SU-DHL-6 (cell line): ENCODE data around the gene FKBP1A.

Experiments
- H2AFZ ChIP-seq: fragments of 200-600 bp; sonication (generic); 2 replicates; pipeline ENCODE4 v1.6.1; 2014; ENCODE audit warnings: low read depth, mild to moderate bottlenecking, moderate library complexity, mixed read lengths, antibody characterized with exemption, low read length; ENCODE audit not compliant: severe bottlenecking
- H3F3A ChIP-seq: fragments of 200-600 bp; shearing (Covaris generic); 2 replicates; pipeline ENCODE4 v1.6.0; 2016; ENCODE audit warnings: antibody characterized with exemption, mild to moderate bottlenecking; ENCODE audit not compliant: insufficient read depth
- H3K27ac ChIP-seq: fragments of 200-600 bp; sonication (generic); 2 replicates; pipeline ENCODE4 v1.5.1; 2016; ENCODE audit warnings: low read depth, mild to moderate bottlenecking, low read length, moderate library complexity, mixed read lengths
- H3K27me3 ChIP-seq: fragments of 200-600 bp; sonication (generic), shearing (Covaris generic); 2 replicates; pipeline ENCODE4 v1.6.0; 2014; ENCODE audit warnings: mild to moderate bottlenecking, low read length
- H3K36me3 ChIP-seq: fragments of 200-600 bp; sonication (generic); 2 replicates; pipeline ENCODE4 v1.6.1; 2014; ENCODE audit warnings: mild to moderate bottlenecking, low read length, mixed read lengths
- H3K4me2 ChIP-seq: fragments of 300-600, 200-600 bp; shearing (Covaris generic), sonication (generic); 2 replicates; pipeline ENCODE4 v1.6.0; 2014; ENCODE audit warnings: low read length, low read depth, mild to moderate bottlenecking; ENCODE audit not compliant: poor library complexity, severe bottlenecking
- H3K4me3 ChIP-seq: fragments of 200-600 bp; sonication (generic); 2 replicates; pipeline ENCODE4 v1.5.1; 2014; ENCODE audit warnings: antibody characterized with exemption, low read length, mild to moderate bottlenecking, mixed read lengths; ENCODE audit not compliant: insufficient read depth, poor library complexity, severe bottlenecking
- H3K79me2 ChIP-seq: fragments of 200-600 bp; sonication (generic); 2 replicates; pipeline ENCODE4 v1.6.1; 2014; ENCODE audit warnings: mild to moderate bottlenecking, low read length, moderate library complexity; ENCODE audit not compliant: insufficient read depth
- H3K9ac ChIP-seq: fragments of 200-600 bp; sonication (generic); 2 replicates; pipeline ENCODE4 v1.7.0; 2014; ENCODE audit warnings: mild to moderate bottlenecking, low read length
- H3K9me2 ChIP-seq: fragments of 200-600 bp; sonication (generic); replicated peaks from 2 replicates; pipeline ENCODE4 v1.6.1; 2014; ENCODE audit warnings: low read length; ENCODE audit not compliant: insufficient read depth
- H3K9me3 ChIP-seq: fragments of 200-600 bp; sonication (generic); 2 replicates; pipeline ENCODE4 v1.6.1; 2014; ENCODE audit warnings: low read length, mixed read lengths; ENCODE audit not compliant: insufficient read depth
- H4K20me1 ChIP-seq: fragments of 200-600 bp; sonication (generic); 2 replicates; pipeline ENCODE4 v1.6.1; 2014; ENCODE audit warnings: low read depth, mild to moderate bottlenecking, antibody characterized with exemption, low read length, moderate library complexity, mixed read lengths
- CTCF ChIP-seq: fragments of 200-600 bp; sonication (generic); IDR thresholded peaks from one replicate; pipeline ENCODE4 v1.5.1; 2017; ENCODE audit warnings: antibody characterized with exemption, mild to moderate bottlenecking, low read length, moderate library complexity; ENCODE audit not compliant: insufficient read depth, poor library complexity, severe bottlenecking
- EZH2phosphoT487 ChIP-seq: fragments of 200-600 bp; sonication (generic), shearing (Covaris generic); conservative IDR thresholded peaks from 2 replicates; pipeline ENCODE4 v1.6.1; 2018; ENCODE audit warnings: mild to moderate bottlenecking, antibody characterized with exemption, low read length, moderate library complexity, mixed read lengths

Gene FKBP1A

GRCh38 chr20:1364106-1364505, 28.7 kb downstream of the FKBP1A start:
- Histone ChIP-seq H3K36me3 (0 out of 2 replicates have a peak, but pooled peaks cover 6% of the 10 kb centered on the region), H3K27me3 (no peaks in the 10 kb centered on the region), H3K79me2 (no peaks in the 10 kb centered on the region), H3F3A (no peaks in the 10 kb centered on the region), H3K4me3 (no peak overlapping the region), H3K27ac (no peak overlapping the region), H3K9ac (no peak overlapping the region), H3K4me2 (no peak overlapping the region), H4K20me1 (no peaks in the 10 kb centered on the region), H3K9me2 (no peaks in the 10 kb centered on the region), H3K9me3 (no peaks in the 10 kb centered on the region), H2AFZ (no peak overlapping the region)
- TF ChIP-seq EZH2phosphoT487: no peak
- no peak for TF ChIP-seq CTCF

GRCh38 chr20:1363522-1363921, 29.3 kb downstream of the FKBP1A start:
- no peak overlapping the region for H3K4me2 ChIP-seq
- H3K9me2 ChIP-seq: no peaks in the 10 kb centered on the region
- no peaks in the 10 kb centered on the region for H4K20me1 ChIP-seq
- no peak overlapping the region for H2AFZ ChIP-seq
- H3K79me2 ChIP-seq: no peaks in the 10 kb centered on the region
- H3K9ac ChIP-seq: no peak overlapping the region
- no peak overlapping the region for H3K27ac ChIP-seq
- H3F3A ChIP-seq: no peaks in the 10 kb centered on the region
- H3K4me3 ChIP-seq: no peak overlapping the region
- no peak for TF ChIP-seq CTCF
- no peak for TF ChIP-seq EZH2phosphoT487
- no peaks in the 10 kb centered on the region for H3K27me3 ChIP-seq
- no peaks in the 10 kb centered on the region for H3K9me3 ChIP-seq
- 0 out of 2 replicates have a peak, but pooled peaks cover 6% of the 10 kb centered on the region for H3K36me3 ChIP-seq

GRCh38 chr20:1362484-1362883, 30.4 kb downstream of the FKBP1A start:
- H3K4me3 ChIP-seq: no peak overlapping the region
- H4K20me1 ChIP-seq: no peaks in the 10 kb centered on the region
- no peak overlapping the region for H3K4me2 ChIP-seq
- H3K9me3 ChIP-seq: no peaks in the 10 kb centered on the region
- H3F3A ChIP-seq: no peaks in the 10 kb centered on the region
- H3K27ac ChIP-seq: no peak overlapping the region
- 0 out of 2 replicates have a peak, but pooled peaks cover 6% of the 10 kb centered on the region for H3K36me3 ChIP-seq
- H2AFZ ChIP-seq: no peak overlapping the region
- no peak for TF ChIP-seq EZH2phosphoT487
- no peak for TF ChIP-seq CTCF
- peaks cover 7% of the 10 kb centered on the region; the same call in 1 of the 2 replicates for H3K79me2 ChIP-seq
- H3K9me2 ChIP-seq: no peaks in the 10 kb centered on the region
- H3K27me3 ChIP-seq: no peaks in the 10 kb centered on the region
- no peak overlapping the region for H3K9ac ChIP-seq
